K562 (cell line): ENCODE data around the gene KCNQ4.

ENCODE experiments used
- POLR2A ChIP-seq: fragments of 450-650 bp; conservative IDR thresholded peaks from 2 replicates; pipeline ENCODE4 v1.6.1; 2016
- TGIF2 ChIP-seq: sonication (generic); formaldehyde crosslinking; IDR thresholded peaks from 2 replicates; pipeline ENCODE4 v1.8.1; 2022; ENCODE audit warnings: mild to moderate bottlenecking, missing genetic modification reagents, moderate library complexity
- XRCC5 ChIP-seq: fragments of 200-400 bp; formaldehyde crosslinking; IDR thresholded peaks from 2 replicates; pipeline ENCODE4 v1.6.1; 2017; ENCODE audit warnings: low read depth, mild to moderate bottlenecking, low read length
- ZNF12 ChIP-seq: sonication (generic); formaldehyde crosslinking; IDR thresholded peaks from 2 replicates; pipeline ENCODE4 v1.4.0; 2020; ENCODE audit warnings: mild to moderate bottlenecking, missing genetic modification reagents
- TF ChIP-seq, protein P1 (sequence below): sonication (generic); formaldehyde crosslinking; IDR thresholded peaks from 2 replicates; pipeline ENCODE4 v1.8.0; 2022; ENCODE audit warnings: mild to moderate bottlenecking, low read depth, missing genetic modification reagents

- no peak for TF ChIP-seq ZNF12 (CRISPR knock-in tag)
- TF ChIP-seq XRCC5, result no peak
- no peak for TF ChIP-seq POLR2A
- TF ChIP-seq TGIF2 (CRISPR knock-in tag), result no peak
- TF ChIP-seq, protein P1, sequence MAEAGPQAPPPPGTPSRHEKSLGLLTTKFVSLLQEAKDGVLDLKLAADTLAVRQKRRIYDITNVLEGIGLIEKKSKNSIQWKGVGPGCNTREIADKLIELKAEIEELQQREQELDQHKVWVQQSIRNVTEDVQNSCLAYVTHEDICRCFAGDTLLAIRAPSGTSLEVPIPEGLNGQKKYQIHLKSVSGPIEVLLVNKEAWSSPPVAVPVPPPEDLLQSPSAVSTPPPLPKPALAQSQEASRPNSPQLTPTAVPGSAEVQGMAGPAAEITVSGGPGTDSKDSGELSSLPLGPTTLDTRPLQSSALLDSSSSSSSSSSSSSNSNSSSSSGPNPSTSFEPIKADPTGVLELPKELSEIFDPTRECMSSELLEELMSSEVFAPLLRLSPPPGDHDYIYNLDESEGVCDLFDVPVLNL (CRISPR knock-in tag), result no peak
These were observed 30.3 kb upstream of the KCNQ4 start for GRCh38 chr1:40753142-40753882.
